Measurements from ENCODE around the gene C22orf15.
"Not testable (repeated sequence)": the region's sequence is repeated elsewhere in the genome, so short reads cannot be mapped to it uniquely, and the experiment has no call there.

C22orf15 gene

GRCh38 chr22:23718371-23719165, 44.2 kb upstream of the C22orf15 start:
- no peak for DNase-seq (ENCODE audit: extremely low read depth, low read depth)

GRCh38 chr22:23720855-23721254, 41.9 kb upstream of the C22orf15 start:
- TF ChIP-seq CTCF (IDR thresholded peaks at IDR 0.05; ENCODE audit: low read depth, low read length, missing control alignments), result no peak
- no peak for DNase-seq (ENCODE audit: extremely low read depth, low read depth)
- H3K4me3 ChIP-seq (replicated peaks; ENCODE audit: low read depth, low read length), result no peak overlapping the region

More at GRCh38 chr22:23718371-23719165, 44.2 kb upstream of the C22orf15 start:
- no peak overlapping the region for H3K4me3 ChIP-seq (replicated peaks; ENCODE audit: low read depth, low read length)
- TF ChIP-seq CTCF (IDR thresholded peaks at IDR 0.05; ENCODE audit: low read depth, low read length, missing control alignments), result no peak

GRCh38 chr22:23722160-23722559, 40.6 kb upstream of the C22orf15 start:
- DNase-seq (ENCODE audit: extremely low read depth, low read depth), result no peak
- TF ChIP-seq CTCF (IDR thresholded peaks at IDR 0.05; ENCODE audit: low read depth, low read length, missing control alignments), result no peak
- no peak overlapping the region for H3K4me3 ChIP-seq (replicated peaks; ENCODE audit: low read depth, low read length)

GRCh38 chr22:23722724-23723123, 40.1 kb upstream of the C22orf15 start:
- TF ChIP-seq CTCF (IDR thresholded peaks at IDR 0.05; ENCODE audit: low read depth, low read length, missing control alignments), result no peak
- DNase-seq (ENCODE audit: extremely low read depth, low read depth), result no peak
- H3K4me3 ChIP-seq (replicated peaks; ENCODE audit: low read depth, low read length), result no peak overlapping the region

- not testable (repeated sequence) for DNase-seq (ENCODE audit: extremely low read depth, low read depth); H3K4me3 ChIP-seq (replicated peaks; ENCODE audit: low read depth, low read length)
Observed at GRCh38 chr22:23728108-23728507, 34.7 kb upstream of the C22orf15 start.

- H3K4me3 ChIP-seq (replicated peaks; ENCODE audit: low read depth, low read length), result no peak overlapping the region
- TF ChIP-seq CTCF (IDR thresholded peaks at IDR 0.05; ENCODE audit: low read depth, low read length, missing control alignments), result no peak
- no peak for DNase-seq (ENCODE audit: extremely low read depth, low read depth)
Observed at GRCh38 chr22:23737696-23738095, 25.1 kb upstream of the C22orf15 start.

GRCh38 chr22:23742505-23743264, 20.1 kb upstream of the C22orf15 start:
- H3K4me3 ChIP-seq (replicated peaks; ENCODE audit: low read depth, low read length), result no peak overlapping the region
- DNase-seq (ENCODE audit: extremely low read depth, low read depth), result no peak
- TF ChIP-seq CTCF (IDR thresholded peaks at IDR 0.05; ENCODE audit: low read depth, low read length, missing control alignments), result no peak

All from HFF-Myc (cell line).